Suppressor macrophage (primary cell): ENCODE results near the gene SDK2.

Experiments used
- DNase-seq, 4 experiments: peaks; one replicate each; pipeline ENCODE4 v3.0.0-alpha.2; 2020 to 2022

Gene SDK2

DNA sequence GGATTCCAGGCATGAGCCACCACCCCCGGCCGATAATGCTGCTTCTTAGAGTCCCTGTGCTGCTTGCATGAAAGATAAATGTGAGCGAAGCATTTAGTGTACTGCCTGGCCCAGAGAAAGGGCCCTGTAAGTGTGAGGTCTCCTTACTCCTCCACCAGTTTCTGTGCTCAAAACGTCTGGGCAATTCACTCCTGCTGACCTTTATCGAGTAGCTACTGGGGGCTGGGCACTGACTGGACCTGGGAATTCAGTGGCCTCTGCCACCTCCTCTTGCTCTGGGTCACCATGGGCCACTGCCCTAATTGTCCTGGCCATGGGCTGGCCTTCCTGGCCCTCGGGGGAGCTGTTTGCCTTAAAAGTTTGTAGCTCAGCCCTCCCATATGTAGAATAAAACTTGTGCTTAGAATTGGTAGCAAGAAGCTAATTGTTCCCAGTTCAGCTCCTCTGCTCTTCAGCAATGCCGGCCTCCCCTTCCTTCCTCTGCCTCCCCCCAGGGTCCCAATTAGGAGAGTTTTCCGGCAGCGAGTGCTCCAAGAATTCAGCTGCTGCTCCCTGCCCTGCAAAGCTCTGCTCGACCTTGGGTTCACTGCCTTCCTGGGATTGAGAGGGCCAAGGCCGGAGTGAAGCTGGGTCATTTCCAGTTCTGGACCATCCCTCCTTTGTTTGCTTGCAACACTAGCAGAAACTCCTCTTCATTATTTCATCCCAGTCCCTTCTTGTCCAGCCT is 233.5 kb downstream of the SDK2 start:
- DNase-seq = no peak

GRCh38 chr17:73404246-73404645 is 240.0 kb downstream of the SDK2 start:
- no peak for DNase-seq

DNA sequence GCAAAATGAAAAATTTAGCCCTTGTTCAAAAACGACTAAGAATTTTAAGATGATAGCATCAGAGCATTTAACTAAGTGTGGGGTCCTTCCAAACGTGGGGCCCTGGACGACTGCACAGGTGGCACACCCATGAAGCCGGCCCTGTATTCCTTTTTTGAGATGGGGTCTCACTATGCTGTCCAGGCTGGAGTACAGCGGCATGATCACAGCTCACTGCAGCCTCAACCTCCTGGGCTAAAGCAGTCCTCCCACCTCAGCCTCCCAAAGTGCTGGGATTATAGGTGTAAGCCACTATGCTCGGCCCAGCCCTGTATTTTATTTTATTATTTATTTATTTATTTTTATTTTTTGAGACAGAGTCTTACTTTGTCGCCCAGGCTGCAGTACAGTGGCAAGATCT is 241.8 kb downstream of the SDK2 start:
- no peak for DNase-seq

DNA sequence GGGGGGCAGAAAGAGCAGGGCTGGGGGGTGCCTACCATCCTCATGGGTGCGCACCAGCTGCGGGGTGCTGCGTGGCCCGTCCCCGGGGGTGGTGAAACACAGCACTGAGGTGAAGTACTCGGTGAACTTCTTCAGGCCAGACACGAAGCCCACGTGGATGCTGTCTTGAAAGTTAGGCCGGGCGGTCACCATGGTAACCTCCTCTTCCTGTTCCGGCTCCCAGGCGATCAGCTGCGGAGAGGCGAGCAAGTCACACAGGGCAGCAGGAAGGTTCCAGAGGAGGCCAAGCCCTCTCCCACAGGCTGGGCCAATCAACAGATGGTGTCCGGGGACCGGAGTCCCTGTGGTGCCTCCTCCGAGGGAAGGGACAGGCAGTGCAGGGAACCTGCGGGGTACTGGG is 242.3 kb downstream of the SDK2 start:
- DNase-seq = peak; percentile 29 to 76 (median 64)

DNA sequence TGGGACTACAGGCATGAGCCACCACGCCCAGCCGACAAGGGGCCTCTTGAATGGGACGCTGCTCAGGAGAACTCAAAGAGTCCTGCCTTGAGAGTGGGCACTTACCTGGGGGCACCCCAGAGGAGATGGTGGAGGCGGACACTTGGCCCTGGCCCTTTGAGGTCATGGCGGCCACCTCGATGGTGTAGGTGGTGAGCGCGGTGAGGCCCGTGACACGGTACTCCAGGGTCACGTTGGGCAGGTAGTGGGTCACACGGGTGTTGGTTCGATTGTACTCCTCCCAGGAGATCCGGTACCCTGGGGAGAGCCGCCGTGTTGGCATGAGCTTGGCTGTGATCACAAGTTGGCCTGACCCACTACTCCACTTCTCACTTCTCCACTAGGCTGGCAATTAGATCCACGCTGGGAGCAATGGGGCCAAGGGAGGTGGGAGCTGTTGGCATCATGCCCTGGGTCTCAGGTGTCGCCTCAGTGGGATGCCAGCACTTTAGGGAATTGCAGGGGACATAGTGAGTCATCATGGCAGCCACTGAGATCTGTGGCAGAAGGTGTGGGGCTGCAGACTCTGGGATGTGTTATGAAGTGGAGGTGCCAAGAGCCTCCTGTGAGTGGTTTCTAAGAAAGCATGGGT is 243.2 kb downstream of the SDK2 start:
- DNase-seq = no peak

DNA sequence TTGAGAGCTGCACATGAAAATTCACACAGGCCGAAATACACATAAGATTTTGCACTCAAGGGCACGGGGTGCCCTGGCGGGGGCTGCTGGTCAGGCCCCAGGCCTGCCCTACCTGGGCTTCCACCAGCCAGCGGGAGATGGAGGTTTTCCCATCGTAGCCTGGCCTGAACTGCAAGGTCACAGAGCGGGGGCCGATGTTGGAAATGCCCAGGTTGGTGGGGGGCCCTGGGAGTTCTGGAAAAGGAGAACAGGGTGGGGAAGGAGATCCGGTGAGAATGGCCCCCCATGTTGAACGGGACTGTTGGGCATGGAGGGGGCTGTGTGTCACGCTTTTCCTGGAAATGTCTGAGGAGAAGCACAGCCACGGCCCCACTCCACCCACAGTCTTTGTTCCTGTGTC is 245.2 kb downstream of the SDK2 start:
- no peak for DNase-seq

DNA sequence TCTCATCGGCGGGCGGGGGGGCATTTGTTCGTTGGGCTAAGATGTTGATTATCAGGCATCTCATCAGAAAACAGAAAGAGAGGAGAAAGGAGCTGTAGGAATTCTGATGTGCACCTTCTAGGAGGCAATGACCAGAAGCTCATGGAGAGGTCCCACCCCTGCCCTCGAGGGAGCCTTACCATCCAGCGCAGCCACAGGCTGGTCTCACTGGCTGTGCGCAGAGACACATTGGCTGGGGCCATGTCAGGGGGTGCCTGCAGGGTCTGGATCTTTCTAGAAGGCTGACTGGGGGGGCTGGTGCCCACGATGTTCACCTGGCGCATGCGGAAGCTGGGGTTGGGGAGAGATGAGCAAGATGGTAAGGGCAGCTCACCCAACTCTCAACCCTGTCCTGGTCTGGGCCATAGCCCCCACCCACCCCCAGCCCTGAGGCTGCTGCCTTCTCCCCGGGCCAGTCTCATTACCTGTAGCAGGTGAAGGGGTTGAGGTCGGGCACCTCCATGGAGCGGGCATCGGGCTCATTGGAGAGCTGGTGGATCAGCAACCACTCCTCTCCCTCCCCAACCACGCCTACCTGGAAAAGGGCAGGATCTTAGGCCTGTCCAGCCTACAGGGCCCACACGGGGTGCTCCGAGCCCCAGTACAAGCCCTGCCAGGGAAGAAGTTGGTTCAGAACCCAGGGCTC is 246.2 kb downstream of the SDK2 start:
- DNase-seq = no peak

GRCh38 chr17:73397278-73397826 is 246.9 kb downstream of the SDK2 start:
- DNase-seq = no peak

- no peak for DNase-seq
Measured at GRCh38 chr17:73396431-73397277, 247.6 kb downstream of the SDK2 start.

DNA sequence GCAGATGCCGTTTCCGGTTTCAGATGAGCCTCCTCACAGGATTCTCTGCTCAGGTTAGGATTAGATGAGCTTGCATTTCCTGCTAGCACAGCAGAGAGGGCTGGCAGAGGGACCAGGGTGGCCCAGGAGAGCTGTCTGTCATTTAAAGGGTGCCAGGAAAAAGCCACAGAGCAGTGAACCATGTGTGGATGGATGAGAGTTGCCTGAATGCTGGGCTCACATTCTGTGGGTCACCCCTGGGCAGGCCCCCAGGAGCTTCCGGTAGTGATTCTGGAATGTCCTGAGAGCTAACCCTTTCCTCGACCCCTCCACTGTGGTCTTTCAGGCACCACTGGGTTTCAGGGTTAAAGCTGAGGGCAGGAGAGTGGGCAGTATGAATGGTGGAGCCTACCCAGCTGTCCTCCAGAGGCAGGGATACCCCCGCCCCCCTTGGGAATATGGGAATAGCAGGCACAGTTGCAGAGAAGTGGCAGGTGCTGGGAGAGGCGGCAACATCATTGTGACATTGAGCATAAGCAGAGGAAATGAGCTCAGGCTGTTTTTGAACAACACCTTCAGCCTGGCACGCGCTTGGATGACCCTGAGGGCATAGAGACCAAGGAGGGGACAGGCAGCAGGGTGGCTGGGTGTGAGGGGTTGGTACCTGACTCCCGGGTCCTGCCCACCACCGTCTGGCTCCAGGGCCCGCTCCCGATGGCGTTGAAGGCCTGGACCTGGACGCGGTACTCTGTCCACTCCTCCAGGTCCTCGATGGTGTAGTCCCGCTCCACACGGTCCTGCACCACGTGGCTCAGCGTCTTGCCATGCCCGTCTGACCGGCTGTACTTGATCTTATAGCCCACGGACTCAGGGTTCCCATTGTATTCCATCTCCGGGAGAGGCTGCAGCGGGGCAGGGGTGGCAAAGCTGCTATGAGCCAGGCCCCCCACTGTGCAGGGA is 249.5 kb downstream of the SDK2 start:
- no peak for DNase-seq

DNA sequence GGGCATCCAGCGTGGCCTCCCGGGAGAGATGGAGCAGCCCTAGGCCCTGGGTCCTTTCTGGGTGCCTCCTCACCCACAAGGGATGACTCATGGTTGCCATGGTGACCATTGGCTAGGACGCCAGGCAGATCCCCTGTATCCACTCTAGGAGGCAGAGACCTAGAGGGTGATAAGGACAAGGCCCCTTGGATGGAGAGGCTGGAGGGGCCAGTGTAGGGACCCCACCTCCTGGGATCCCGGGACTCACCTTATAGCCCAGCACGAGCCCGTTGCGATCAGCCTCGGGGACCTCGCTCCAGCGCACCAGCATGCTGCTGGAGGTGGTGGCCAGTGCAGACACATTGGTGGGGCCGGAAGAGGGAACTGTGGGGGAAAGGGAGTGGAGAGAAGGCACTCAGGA is 250.3 kb downstream of the SDK2 start:
- DNase-seq = peak in 1 of 4 experiments; percentile 6

GRCh38 chr17:73393381-73393780 is 250.9 kb downstream of the SDK2 start:
- no peak for DNase-seq

DNA sequence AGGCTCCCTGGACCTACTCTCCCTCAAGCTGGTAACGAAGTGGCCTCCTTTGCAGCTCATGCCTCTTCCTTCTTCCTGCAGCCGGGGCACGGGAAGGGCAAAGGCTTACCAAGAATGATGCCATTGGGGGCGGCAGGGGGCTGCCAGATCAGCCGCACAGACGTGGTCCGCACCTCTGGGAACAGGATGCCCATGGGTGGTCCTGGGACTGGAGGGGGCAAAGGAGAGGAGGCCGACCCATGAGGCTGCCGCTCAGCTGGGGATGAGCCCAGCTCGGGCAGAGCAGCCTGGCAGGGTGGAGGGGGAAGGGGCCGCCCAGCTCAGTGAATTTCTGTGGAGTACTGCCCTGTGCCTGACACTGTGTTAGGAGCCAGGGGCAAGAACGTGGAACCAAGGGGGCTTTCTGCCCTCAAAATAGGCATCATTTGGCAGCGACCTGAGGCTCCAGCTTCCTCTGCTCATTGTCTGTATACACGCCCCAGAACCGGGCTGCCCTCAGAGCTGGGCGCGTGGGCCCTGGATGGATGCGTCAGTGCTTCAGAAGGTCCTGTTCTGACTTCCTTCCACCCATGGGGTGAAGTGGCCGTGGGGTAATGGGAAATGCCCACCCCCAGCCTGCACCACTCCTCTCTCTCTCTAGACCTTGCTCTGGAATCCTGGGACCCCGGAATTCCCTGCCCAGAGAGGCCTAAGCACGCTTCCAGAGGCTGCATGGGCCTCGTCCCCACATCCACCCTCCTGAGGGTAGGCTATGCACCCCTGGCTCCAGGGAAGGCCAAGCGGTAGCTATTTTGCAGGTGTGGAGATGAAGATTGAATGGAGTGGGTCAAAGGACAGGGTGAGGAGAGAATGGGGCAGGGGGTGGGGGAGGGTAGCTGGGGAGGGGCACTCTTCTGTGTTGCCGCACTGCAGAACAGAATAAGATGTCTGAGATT is 252.6 kb downstream of the SDK2 start:
- no peak for DNase-seq

DNA sequence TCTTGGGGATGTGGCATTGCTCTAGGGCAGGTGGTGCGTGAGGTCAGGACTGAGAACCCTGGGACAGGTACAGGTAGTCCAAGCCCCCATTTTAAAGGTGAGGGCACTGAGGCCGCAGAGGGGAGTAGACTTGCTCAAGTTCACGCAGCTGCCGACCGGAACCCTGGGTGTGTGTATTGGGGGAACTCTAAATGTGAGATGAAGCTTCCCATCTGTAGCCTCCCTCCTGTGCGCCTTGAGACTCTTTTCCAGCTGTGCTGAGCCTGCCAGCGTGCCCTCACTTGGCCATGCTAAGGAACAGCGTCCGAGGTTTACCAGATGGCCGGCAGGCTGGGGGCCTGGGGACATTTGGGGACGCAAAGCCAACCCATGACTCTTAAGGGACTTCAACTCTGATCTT is 253.4 kb downstream of the SDK2 start:
- no peak for DNase-seq

- DNase-seq = no peak
Measured at GRCh38 chr17:73390221-73390620, 254.0 kb downstream of the SDK2 start.

GRCh38 chr17:73389411-73389810 is 254.8 kb downstream of the SDK2 start:
- no peak for DNase-seq

DNA sequence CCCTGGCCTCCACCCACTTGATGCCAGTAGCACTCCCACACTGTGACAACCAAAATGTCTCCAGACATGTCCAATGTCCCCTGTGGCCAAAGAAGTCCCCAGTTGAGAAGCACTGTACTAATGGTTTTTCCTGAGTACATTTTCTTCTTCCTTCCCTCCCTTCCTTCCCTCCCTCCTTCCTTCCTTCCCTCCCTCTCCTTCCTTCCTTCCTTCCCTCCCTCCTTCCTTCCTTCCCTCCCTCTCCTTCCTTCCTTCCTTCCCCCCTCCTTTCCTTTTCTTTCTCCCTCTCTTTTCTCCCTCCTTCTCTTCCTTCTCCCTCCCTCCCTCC is 255.7 kb downstream of the SDK2 start:
- no peak for DNase-seq

DNA sequence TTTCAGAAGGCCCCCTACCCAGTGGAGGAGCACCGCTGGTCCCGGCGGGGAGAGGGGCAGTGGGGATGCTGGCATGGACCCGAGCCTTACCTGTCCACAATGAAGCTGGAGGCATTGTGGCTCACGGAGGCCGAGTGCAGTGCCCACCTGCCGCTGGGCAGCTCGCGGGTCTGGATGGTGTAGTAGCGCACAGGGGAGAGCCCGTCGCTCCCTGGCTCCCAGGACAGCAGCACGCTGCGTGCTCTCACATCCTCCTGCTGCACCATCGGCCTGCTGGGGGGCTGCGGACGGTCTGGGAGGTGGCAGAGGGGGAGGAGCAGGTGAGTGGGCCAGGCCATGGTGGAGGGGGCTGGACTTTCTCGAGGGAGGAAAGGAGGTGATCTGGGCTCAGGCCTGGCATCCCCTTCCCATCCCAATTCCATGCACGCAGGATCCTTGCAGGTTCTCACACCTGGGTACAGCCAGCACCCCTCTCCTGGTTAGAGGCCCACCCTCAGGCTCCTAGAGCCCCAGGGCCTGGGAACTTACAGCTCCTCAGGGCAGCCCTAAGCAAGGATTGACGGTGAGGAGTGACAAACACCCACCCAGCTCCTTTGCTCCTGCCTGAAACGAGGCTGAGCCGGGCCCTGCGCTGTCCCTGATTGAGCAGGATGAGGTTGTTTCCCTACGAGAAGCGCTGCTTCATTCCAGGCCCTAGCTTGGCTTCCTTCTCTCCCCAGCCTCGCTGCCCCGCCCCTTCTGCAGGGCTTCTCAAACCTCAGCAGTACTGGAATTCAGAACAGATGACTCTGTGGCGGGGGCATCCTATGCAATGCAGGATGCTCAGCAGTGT is 256.3 kb downstream of the SDK2 start:
- DNase-seq = peak in 2 of 4 experiments; percentile 5 to 9

DNA sequence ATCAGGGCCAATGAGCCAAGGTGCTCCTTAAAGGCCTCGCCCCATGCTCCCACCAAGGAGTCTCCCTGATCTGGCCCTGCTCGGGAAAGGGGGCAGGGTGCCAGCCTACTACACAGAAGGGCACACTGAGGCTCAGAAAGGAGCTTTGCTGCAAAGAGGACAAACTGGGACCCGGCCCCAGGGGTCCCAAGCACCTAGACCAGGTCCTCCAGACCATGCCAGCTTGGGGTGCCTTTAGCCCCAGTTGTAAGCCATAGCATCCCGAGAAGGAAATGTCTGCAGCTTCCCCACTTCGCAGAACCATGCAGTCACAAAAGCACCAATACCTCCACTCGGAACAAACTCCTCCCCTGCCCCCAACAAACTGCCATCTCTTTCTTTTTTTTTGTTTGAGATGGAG is 257.7 kb downstream of the SDK2 start:
- no peak for DNase-seq

GRCh38 chr17:73384926-73385325 is 259.3 kb downstream of the SDK2 start:
- DNase-seq = no peak
